Smooth muscle cell (in vitro differentiated cells): ENCODE measurements around the gene PPP1R9B. TPM values are rescaled to one million over a fixed set of nuclear protein-coding genes. Genes with fewer than 3 reads are reported as not detected.

Experiments
- DNase-seq: peaks from one replicate; lab custom pipeline; 2025; ENCODE audit not compliant: unreplicated experiment; lab: John Stamatoyannopoulos, UW
- H2AFZ ChIP-seq: fragments of 200-600 bp; sonication (generic); 2 replicates; pipeline ENCODE4 v1.6.0; 2016; ENCODE audit warnings: antibody characterized with exemption, low read depth, mild to moderate bottlenecking
- H3F3A ChIP-seq: fragments of 200-600 bp; sonication (generic); 2 replicates; pipeline ENCODE4 v1.6.0; 2017; ENCODE audit warnings: antibody characterized with exemption, low read depth
- H3K27ac ChIP-seq: fragments of 200-600 bp; sonication (generic); 2 replicates; pipeline ENCODE4 v1.5.1; 2016; ENCODE audit warnings: low read depth, mild to moderate bottlenecking
- H3K27me3 ChIP-seq: fragments of 200-600 bp; sonication (generic); 2 replicates; pipeline ENCODE4 v1.6.1; 2016; ENCODE audit warnings: low read depth, mild to moderate bottlenecking
- H3K36me3 ChIP-seq: fragments of 200-600 bp; sonication (generic); 2 replicates; pipeline ENCODE4 v1.5.1; 2016; ENCODE audit warnings: low read depth
- H3K4me1 ChIP-seq: fragments of 200-600 bp; sonication (generic); 2 replicates; pipeline ENCODE4 v1.5.1; 2016; ENCODE audit warnings: low read depth
- H3K4me2 ChIP-seq: fragments of 200-600 bp; sonication (generic); 2 replicates; pipeline ENCODE4 v1.6.0; 2016; ENCODE audit warnings: mild to moderate bottlenecking
- H3K4me3 ChIP-seq: fragments of 200-600 bp; sonication (generic); 2 replicates; pipeline ENCODE4 v1.5.1; 2016; ENCODE audit warnings: mild to moderate bottlenecking
- H3K79me2 ChIP-seq: fragments of 200-600 bp; sonication (generic); 2 replicates; pipeline ENCODE4 v1.6.0; 2016; ENCODE audit warnings: low read depth, mild to moderate bottlenecking
- H3K9ac ChIP-seq: fragments of 200-600 bp; sonication (generic); 2 replicates; pipeline ENCODE4 v1.6.0; 2016; ENCODE audit warnings: low read depth
- H3K9me3 ChIP-seq: fragments of 200-600 bp; sonication (generic); replicated peaks from 2 replicates; pipeline ENCODE4 v1.5.1; 2016; ENCODE audit warnings: low read depth
- H4K20me1 ChIP-seq: fragments of 200-600 bp; sonication (generic); 2 replicates; pipeline ENCODE4 v1.6.0; 2016; ENCODE audit warnings: low read depth
- WGBS: methylation state at CpG from one replicate; pipeline ENCODE4 v1.1.7; 2016; ENCODE audit warnings: low lambda C conversion rate; 5-methylcytosine and 5-hydroxymethylcytosine counted together
- polyA plus RNA-seq: library from polyadenylated mRNA; unstranded; fragments of >200 nt; fragmentation: Nextera tagmentation; extraction: Ambion mirVana; gene quantifications from 2 replicates; pipeline ENCODE4 v1.2.1, GENCODE V29; 2016
- total RNA-seq: library from RNA; depleted of rRNA; stranded (reverse); fragments of >200 nt; gene quantifications from 2 replicates; pipeline ENCODE4 v1.2.3, GENCODE V29; 2014
- TF ChIP-seq, protein P1 (sequence below): fragments of 200-600 bp; sonication (generic); IDR thresholded peaks from 2 replicates; pipeline ENCODE4 v1.5.1; 2017; ENCODE audit warnings: borderline replicate concordance, mild to moderate bottlenecking, antibody characterized with exemption; ENCODE audit not compliant: insufficient read depth, poor library complexity, severe bottlenecking

The PPP1R9B gene
- total and polyA plus RNA-seq, 2 experiments from 2014 or later: 6.7 to 20.8 TPM

DNA sequence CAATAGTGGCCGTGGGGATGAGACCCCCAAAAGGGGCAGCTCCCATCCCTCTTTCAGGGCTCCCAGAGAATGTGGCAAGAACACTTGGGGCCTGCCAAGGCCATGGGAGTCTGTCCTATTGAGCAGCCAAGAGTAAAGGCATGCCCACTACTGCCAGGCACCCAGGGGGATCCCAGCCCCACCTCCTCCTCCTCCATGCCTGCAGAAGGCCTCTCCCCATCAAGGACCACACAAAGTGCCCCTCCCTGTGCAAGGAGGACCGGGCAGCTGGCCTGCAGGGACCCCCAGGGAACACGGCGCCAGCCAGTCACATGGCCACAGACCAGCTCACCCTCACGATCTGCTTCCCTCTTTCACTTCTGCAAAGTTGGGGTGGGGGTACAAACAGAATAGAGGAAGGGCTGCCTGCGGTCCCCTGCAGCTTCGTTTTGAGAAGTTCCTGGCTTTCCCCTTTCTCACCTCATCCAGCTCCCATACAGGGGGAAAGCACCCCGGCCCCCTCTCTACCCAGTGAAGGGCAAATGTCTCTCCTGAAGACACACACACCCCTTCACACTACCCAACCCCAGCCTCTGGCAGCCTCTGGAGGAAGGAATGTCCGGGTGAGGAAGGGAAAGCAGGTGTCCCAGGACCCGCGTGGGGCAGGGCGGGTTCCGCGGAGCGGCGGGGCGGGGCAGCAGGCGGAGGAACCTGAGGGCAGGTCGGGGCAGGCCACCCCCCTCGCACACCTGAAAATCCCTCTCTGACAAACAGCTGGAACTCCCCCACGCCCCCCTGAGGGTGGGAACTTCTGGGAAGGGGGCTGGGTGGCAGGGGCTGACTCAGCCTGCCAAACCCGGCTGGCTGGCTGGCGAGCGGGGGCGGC is 2.0 kb downstream of the PPP1R9B start:
- Histone ChIP-seq H4K20me1 (peaks cover 64% of the 10 kb centered on the region), H3K27me3 (no peaks in the 10 kb centered on the region), H3K36me3 (no peaks in the 10 kb centered on the region), H3K4me1 (peaks cover 30% of the 10 kb centered on the region), H3K4me2 (peak overlapping the region; percentile 98), H2AFZ (no peak overlapping the region), H3K4me3 (peak overlapping the region; percentile 99), H3K9me3 (no peaks in the 10 kb centered on the region), H3K79me2 (peaks cover 68% of the 10 kb centered on the region), H3K9ac (peak overlapping the region; percentile 78), H3K27ac (peak overlapping the region; percentile 23), H3F3A (peaks cover 4% of the 10 kb centered on the region)
- 10% methylated on average over 21 of the region's 25 CpGs for WGBS
- no peak for DNase-seq
- TF ChIP-seq, protein P1, sequence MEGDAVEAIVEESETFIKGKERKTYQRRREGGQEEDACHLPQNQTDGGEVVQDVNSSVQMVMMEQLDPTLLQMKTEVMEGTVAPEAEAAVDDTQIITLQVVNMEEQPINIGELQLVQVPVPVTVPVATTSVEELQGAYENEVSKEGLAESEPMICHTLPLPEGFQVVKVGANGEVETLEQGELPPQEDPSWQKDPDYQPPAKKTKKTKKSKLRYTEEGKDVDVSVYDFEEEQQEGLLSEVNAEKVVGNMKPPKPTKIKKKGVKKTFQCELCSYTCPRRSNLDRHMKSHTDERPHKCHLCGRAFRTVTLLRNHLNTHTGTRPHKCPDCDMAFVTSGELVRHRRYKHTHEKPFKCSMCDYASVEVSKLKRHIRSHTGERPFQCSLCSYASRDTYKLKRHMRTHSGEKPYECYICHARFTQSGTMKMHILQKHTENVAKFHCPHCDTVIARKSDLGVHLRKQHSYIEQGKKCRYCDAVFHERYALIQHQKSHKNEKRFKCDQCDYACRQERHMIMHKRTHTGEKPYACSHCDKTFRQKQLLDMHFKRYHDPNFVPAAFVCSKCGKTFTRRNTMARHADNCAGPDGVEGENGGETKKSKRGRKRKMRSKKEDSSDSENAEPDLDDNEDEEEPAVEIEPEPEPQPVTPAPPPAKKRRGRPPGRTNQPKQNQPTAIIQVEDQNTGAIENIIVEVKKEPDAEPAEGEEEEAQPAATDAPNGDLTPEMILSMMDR: peak; percentile 44

DNA sequence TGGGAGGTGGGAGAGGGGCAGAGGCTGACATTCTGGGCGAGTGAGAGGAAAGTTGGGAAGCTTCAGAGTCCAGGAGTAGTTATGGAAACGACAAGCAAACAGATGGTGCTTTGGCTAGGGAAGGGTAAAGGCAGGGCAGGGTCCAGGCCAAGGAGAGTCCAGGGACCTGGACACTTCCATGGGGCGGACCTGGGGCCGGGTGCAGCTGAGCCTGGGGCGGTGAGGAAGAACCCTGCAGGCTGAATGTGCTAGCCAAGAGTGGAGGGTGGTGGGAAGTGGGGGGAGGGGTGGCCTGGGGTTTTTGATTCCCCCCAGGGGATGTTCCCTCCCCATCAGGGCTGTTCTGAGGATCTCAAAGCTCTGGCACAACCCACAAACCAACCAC is 2.6 kb downstream of the PPP1R9B start:
- peaks cover 71% of the 10 kb centered on the region for H4K20me1 ChIP-seq

DNA sequence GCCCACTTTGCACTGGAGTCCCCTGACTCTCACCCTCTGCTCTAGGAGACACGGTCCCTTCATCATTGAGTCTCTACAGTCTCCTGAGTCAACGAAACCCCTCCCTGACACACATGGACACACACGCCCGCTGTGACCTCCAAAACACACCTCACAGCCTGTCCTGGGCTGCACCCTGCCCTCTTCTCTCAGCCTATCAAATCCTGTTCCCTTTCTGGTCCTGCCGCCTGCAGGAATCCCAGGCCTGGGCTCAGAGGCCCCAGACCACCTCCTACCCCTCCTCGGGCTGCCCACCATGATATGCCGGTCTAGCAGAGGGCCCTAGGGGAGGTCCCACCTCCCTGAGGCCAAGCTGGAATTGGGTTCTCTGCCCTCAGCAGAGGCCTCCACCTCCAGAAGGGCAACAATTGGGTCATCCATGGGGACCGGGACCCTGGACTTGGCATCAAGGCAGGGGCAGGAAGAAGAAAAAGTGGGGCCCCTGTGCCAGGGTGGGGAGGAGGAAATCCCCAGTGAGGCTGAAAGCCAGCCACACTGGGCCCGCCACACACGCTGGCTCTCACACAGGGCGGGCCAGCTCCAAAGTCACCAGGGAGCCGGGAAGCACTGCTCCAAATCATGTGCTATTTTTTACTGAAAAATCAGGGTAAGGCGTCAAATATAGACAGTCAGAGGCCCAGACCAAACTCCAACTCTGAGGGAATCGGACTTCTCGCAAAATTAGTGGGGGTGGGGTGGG is 3.4 kb downstream of the PPP1R9B start:
- peak overlapping the region; percentile 23 for H3K27ac ChIP-seq
- TF ChIP-seq, protein P1: no peak
- peak overlapping the region; percentile 78 for H3K9ac ChIP-seq
- peaks cover 72% of the 10 kb centered on the region for H3K79me2 ChIP-seq
- H3F3A ChIP-seq: peaks cover under 1% of the 10 kb centered on the region
- H3K36me3 ChIP-seq: no peaks in the 10 kb centered on the region
- peaks cover 23% of the 10 kb centered on the region for H3K4me1 ChIP-seq
- no peak for DNase-seq
- peaks cover 78% of the 10 kb centered on the region for H4K20me1 ChIP-seq
- H3K9me3 ChIP-seq: no peaks in the 10 kb centered on the region
- H3K4me2 ChIP-seq: peak overlapping the region; percentile 98
- H3K27me3 ChIP-seq: no peaks in the 10 kb centered on the region
- H2AFZ ChIP-seq: no peak overlapping the region
- 81% methylated on average over 15 of the region's 15 CpGs for WGBS
- peak overlapping the region; percentile 99 for H3K4me3 ChIP-seq

More for the DNA sequence above, 2.6 kb downstream of the PPP1R9B start:
- Histone ChIP-seq H3K9ac (peak overlapping the region; percentile 78), H3K4me1 (peaks cover 30% of the 10 kb centered on the region), H3K9me3 (no peaks in the 10 kb centered on the region), H3K79me2 (peaks cover 68% of the 10 kb centered on the region), H3K4me3 (peak overlapping the region; percentile 99), H3K27ac (peak overlapping the region; percentile 23), H2AFZ (no peak overlapping the region), H3K36me3 (no peaks in the 10 kb centered on the region), H3F3A (peaks cover 4% of the 10 kb centered on the region), H3K4me2 (peak overlapping the region; percentile 98), H3K27me3 (no peaks in the 10 kb centered on the region)
- WGBS: 37% methylated on average over 4 of the region's 5 CpGs
- no peak for DNase-seq
- TF ChIP-seq, protein P1: no peak
